Left ventricle myocardium inferior (tissue), 1 donor: ENCODE results near the gene KPNA6. TPM values are rescaled to one million over a fixed set of nuclear protein-coding genes. Genes with fewer than 3 reads are reported as not detected.
A peak's percentile ranks its signal among the peaks of the same experiment; 100 is the strongest.

ENCODE experiments used
- DNase-seq: peaks from one replicate; pipeline ENCODE4 v3.0.0-alpha.2; 2020
- H3K27ac ChIP-seq: fragments of 200-600 bp; replicated peaks from 2 replicates; pipeline ENCODE4 v1.8.0; 2021
- H3K27me3 ChIP-seq: fragments of 200-600 bp; 2 replicates; pipeline ENCODE4 v1.8.0; 2021; ENCODE audit warnings: low read depth
- H3K36me3 ChIP-seq: fragments of 200-600 bp; 2 replicates; pipeline ENCODE4 v1.8.0; 2021
- H3K4me1 ChIP-seq: fragments of 200-600 bp; 2 replicates; pipeline ENCODE4 v1.8.0; 2021
- H3K4me3 ChIP-seq: fragments of 200-600 bp; 2 replicates; pipeline ENCODE4 v1.8.0; 2021; ENCODE audit warnings: mild to moderate bottlenecking, moderate library complexity
- H3K9me3 ChIP-seq: fragments of 200-600 bp; replicated peaks from 2 replicates; pipeline ENCODE4 v1.8.0; 2021
- intact Hi-C: fragments of 100-400 bp; cut with micrococcal nuclease; formaldehyde crosslinking; loops from one replicate; pipeline ENCODE4 v1.11.0; 2022
- total RNA-seq: library from RNA; stranded (reverse); fragmentation: NEBNext Ultra II Directional; extraction: Animal tissue kit (Norgen Biotek cat#: 25700); gene quantifications from one replicate; pipeline ENCODE4 v1.2.1, GENCODE V29; 2021
- TF ChIP-seq, protein P1 (sequence below): fragments of 200-600 bp; IDR thresholded peaks from 2 replicates; pipeline ENCODE4 v1.8.0; 2021; ENCODE audit warnings: antibody characterized with exemption, mild to moderate bottlenecking, borderline replicate concordance
- donor health status: DM: no; HTN: yes; CAD: no; lungs with severe emphysema.

KPNA6 gene
- total RNA-seq, 1 donor from 2014 or later: 75.9 TPM

- peaks cover 68% of the 10 kb centered on the region for H3K4me1 ChIP-seq
- DNase-seq: no peak
- H3K9me3 ChIP-seq: no peaks in the 10 kb centered on the region
- H3K27ac ChIP-seq: peak overlapping the region; percentile 96
- TF ChIP-seq, protein P1, sequence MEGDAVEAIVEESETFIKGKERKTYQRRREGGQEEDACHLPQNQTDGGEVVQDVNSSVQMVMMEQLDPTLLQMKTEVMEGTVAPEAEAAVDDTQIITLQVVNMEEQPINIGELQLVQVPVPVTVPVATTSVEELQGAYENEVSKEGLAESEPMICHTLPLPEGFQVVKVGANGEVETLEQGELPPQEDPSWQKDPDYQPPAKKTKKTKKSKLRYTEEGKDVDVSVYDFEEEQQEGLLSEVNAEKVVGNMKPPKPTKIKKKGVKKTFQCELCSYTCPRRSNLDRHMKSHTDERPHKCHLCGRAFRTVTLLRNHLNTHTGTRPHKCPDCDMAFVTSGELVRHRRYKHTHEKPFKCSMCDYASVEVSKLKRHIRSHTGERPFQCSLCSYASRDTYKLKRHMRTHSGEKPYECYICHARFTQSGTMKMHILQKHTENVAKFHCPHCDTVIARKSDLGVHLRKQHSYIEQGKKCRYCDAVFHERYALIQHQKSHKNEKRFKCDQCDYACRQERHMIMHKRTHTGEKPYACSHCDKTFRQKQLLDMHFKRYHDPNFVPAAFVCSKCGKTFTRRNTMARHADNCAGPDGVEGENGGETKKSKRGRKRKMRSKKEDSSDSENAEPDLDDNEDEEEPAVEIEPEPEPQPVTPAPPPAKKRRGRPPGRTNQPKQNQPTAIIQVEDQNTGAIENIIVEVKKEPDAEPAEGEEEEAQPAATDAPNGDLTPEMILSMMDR: no peak
- peak overlapping the region; percentile 73 for H3K4me3 ChIP-seq
- H3K27me3 ChIP-seq: no peaks in the 10 kb centered on the region
- peaks cover 47% of the 10 kb centered on the region for H3K36me3 ChIP-seq
- intact Hi-C loops: no loop called here
Measured at GRCh38 chr1:32181065-32181464, 73.2 kb downstream of the KPNA6 start.

GRCh38 chr1:32181563-32181962, 73.7 kb downstream of the KPNA6 start:
- no peaks in the 10 kb centered on the region for H3K27me3 ChIP-seq
- no peaks in the 10 kb centered on the region for H3K9me3 ChIP-seq
- H3K4me3 ChIP-seq: peak overlapping the region; percentile 73
- DNase-seq: no peak
- H3K36me3 ChIP-seq: peaks cover 52% of the 10 kb centered on the region
- intact Hi-C loops: no loop called here
- peaks cover 73% of the 10 kb centered on the region for H3K4me1 ChIP-seq
- peak overlapping the region; percentile 21 for H3K27ac ChIP-seq
- TF ChIP-seq, protein P1: no peak

GRCh38 chr1:32182060-32182459, 74.2 kb downstream of the KPNA6 start:
- Histone ChIP-seq H3K27ac (no peak overlapping the region), H3K9me3 (no peaks in the 10 kb centered on the region), H3K4me3 (peak overlapping the region; percentile 73), H3K36me3 (peaks cover 57% of the 10 kb centered on the region), H3K4me1 (peaks cover 78% of the 10 kb centered on the region), H3K27me3 (no peaks in the 10 kb centered on the region)
- DNase-seq: no peak
- intact Hi-C loops: no loop called here
- TF ChIP-seq, protein P1: no peak

DNA sequence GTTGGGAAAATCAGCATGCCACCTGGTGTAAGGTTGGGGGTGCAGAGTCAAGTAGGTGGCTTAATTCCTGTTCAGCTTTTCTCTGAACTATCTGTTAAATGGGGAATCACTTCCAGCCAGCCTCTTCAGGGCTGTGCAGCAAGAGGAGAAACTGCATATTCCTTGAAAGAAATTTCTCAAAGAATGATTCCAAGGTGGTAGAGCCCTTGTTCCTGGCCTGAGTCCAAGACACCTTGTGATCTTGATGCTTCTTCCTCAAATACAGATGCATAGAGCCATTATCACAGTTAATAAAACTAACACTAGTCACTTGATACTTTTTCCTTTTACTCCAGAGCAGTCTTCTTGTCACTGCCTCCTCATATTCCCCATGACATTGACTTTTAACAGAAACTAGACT, 76.8 kb downstream of the KPNA6 start:
- no peak for DNase-seq
- intact Hi-C loops: no loop called here
- H3K9me3 ChIP-seq: no peaks in the 10 kb centered on the region
- no peak overlapping the region for H3K27ac ChIP-seq
- peaks cover 83% of the 10 kb centered on the region for H3K36me3 ChIP-seq
- no peaks in the 10 kb centered on the region for H3K27me3 ChIP-seq
- H3K4me3 ChIP-seq: no peak overlapping the region
- TF ChIP-seq, protein P1: no peak
- peaks cover 69% of the 10 kb centered on the region for H3K4me1 ChIP-seq

GRCh38 chr1:32186077-32186476, 78.2 kb downstream of the KPNA6 start:
- DNase-seq: no peak
- Histone ChIP-seq H3K9me3 (no peaks in the 10 kb centered on the region), H3K4me3 (no peak overlapping the region), H3K27ac (no peak overlapping the region), H3K36me3 (peaks cover 97% of the 10 kb centered on the region), H3K4me1 (peaks cover 55% of the 10 kb centered on the region), H3K27me3 (no peaks in the 10 kb centered on the region)
- intact Hi-C loops: no loop called here
- TF ChIP-seq, protein P1: no peak

DNA sequence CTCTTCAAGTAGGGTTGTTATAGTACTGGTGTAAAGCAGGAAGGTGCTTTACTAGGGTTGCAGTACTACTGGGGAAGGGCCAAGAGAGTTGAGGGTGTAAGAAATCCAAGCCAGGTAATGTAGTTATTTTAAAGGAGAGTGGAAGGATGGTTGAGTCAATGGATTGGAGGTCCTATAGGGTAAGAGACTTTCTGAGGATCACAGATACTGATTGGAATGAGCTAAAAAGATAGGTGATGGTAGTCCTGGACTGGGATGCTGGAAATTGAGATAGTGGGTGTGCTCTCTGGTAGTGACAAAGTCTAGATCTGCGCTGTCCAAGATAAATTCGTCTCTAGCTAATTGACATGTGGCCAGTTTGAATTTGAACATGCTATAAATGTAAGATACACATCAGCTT, 78.6 kb downstream of the KPNA6 start:
- intact Hi-C loops: no loop called here
- no peaks in the 10 kb centered on the region for H3K9me3 ChIP-seq
- no peak overlapping the region for H3K27ac ChIP-seq
- no peaks in the 10 kb centered on the region for H3K27me3 ChIP-seq
- peaks cover 51% of the 10 kb centered on the region for H3K4me1 ChIP-seq
- TF ChIP-seq, protein P1: no peak
- H3K4me3 ChIP-seq: no peak overlapping the region
- H3K36me3 ChIP-seq: peaks cover 97% of the 10 kb centered on the region
- DNase-seq: no peak
